WTC11 (cell line): Measurements from ENCODE around the gene TAB3. TPM values are rescaled to one million over a fixed set of nuclear protein-coding genes. Genes with fewer than 3 reads are reported as not detected.

Source experiments
- ATAC-seq: fragments of 200-7000 bp; cut with Tn5 transposase; 2 replicates; pipeline ENCODE4 v1.10.0; 2021; ENCODE audit warnings: mild to moderate bottlenecking, moderate library complexity
- CTCF ChIA-PET: fragments of 300-600 bp; sonication (Branson Sonifier 250); formaldehyde crosslinking; loops from one replicate; lab custom pipeline; 2021; ENCODE audit warnings: antibody characterized with exemption; lab: Charles Lee
- POLR2A ChIA-PET: fragments of 350-600 bp; sonication (Branson Sonifier 250); formaldehyde crosslinking; loops from one replicate; lab custom pipeline; 2021; ENCODE audit warnings: antibody characterized with exemption; lab: Charles Lee
- DNase-seq: peaks from one replicate; pipeline ENCODE4 v3.0.0; 2021; ENCODE audit warnings: low spot score
- H3K27ac Mint-ChIP-seq: 2 replicates; pipeline ENCODE4 v1.8.0; 2021; ENCODE audit warnings: mixed read lengths
- H3K27me3 Mint-ChIP-seq: 2 replicates; pipeline ENCODE4 v1.8.0; 2021; ENCODE audit warnings: low read depth, mild to moderate bottlenecking, moderate library complexity, mixed read lengths
- H3K36me3 Mint-ChIP-seq: 2 replicates; pipeline ENCODE4 v1.8.0; 2021; ENCODE audit warnings: mixed read lengths
- H3K4me1 Mint-ChIP-seq: 2 replicates; pipeline ENCODE4 v1.8.0; 2022; ENCODE audit warnings: mixed read lengths
- H3K4me3 Mint-ChIP-seq: 2 replicates; pipeline ENCODE4 v1.8.0; 2021; ENCODE audit warnings: mild to moderate bottlenecking, moderate library complexity, mixed read lengths
- H3K9me3 Mint-ChIP-seq: 2 replicates; pipeline ENCODE4 v1.8.0; 2021; ENCODE audit warnings: mixed read lengths
- AFF4 ChIP-seq: sonication (generic); formaldehyde crosslinking; IDR thresholded peaks from 2 replicates; pipeline ENCODE4 v1.8.1; 2023; ENCODE audit warnings: mild to moderate bottlenecking, missing genetic modification reagents, borderline replicate concordance
- ARID4B ChIP-seq: sonication (generic); formaldehyde crosslinking; IDR thresholded peaks from 2 replicates; pipeline ENCODE4 v1.8.0; 2023; ENCODE audit warnings: missing genetic modification reagents, mild to moderate bottlenecking, borderline replicate concordance
- CBFB ChIP-seq: sonication (generic); formaldehyde crosslinking; IDR thresholded peaks from 2 replicates; pipeline ENCODE4 v1.8.1; 2022; ENCODE audit warnings: mild to moderate bottlenecking, low read depth, missing genetic modification reagents
- FOXK1 ChIP-seq: sonication (generic); formaldehyde crosslinking; IDR thresholded peaks from 2 replicates; pipeline ENCODE4 v1.8.0; 2022; ENCODE audit warnings: mild to moderate bottlenecking, moderate library complexity, missing genetic modification reagents
- GTF2I ChIP-seq: fragments of 250-450 bp; sonication (Bioruptor Pico); conservative IDR thresholded peaks from 2 replicates; pipeline ENCODE4 v1.4.0; 2021; ENCODE audit warnings: mild to moderate bottlenecking
- MXD4 ChIP-seq: fragments of 250-450 bp; sonication (Bioruptor Pico); IDR thresholded peaks from 2 replicates; pipeline ENCODE4 v1.8.0; 2021; ENCODE audit warnings: mild to moderate bottlenecking, moderate library complexity, borderline replicate concordance
- RORB ChIP-seq: fragments of 250-450 bp; sonication (Bioruptor Pico); IDR thresholded peaks from 2 replicates; pipeline ENCODE4 v1.9.0; 2021; ENCODE audit warnings: mild to moderate bottlenecking
- TP53 ChIP-seq: sonication (generic); formaldehyde crosslinking; IDR thresholded peaks from 2 replicates; pipeline ENCODE4 v1.8.1; 2023; ENCODE audit warnings: mild to moderate bottlenecking, missing genetic modification reagents
- ZNF138 ChIP-seq: sonication (generic); formaldehyde crosslinking; conservative IDR thresholded peaks from 2 replicates; pipeline ENCODE4 v1.8.1; 2022; ENCODE audit warnings: mild to moderate bottlenecking, moderate library complexity, missing genetic modification reagents
- ZNF281 ChIP-seq: sonication (generic); formaldehyde crosslinking; IDR thresholded peaks from 2 replicates; pipeline ENCODE4 v1.8.0; 2023; ENCODE audit warnings: mild to moderate bottlenecking, missing genetic modification reagents
- total RNA-seq: library from RNA; stranded (reverse); gene quantifications from 3 replicates; pipeline ENCODE4 v1.2.3, GENCODE V29; 2021
- TF ChIP-seq, protein P1 (sequence below): fragments of 250-450 bp; sonication (Bioruptor Pico); IDR thresholded peaks from 2 replicates; pipeline ENCODE4 v1.8.0; 2021; ENCODE audit warnings: mild to moderate bottlenecking

Gene TAB3
- total RNA-seq, 1 experiment from 2014 or later = 12.0 TPM

DNA sequence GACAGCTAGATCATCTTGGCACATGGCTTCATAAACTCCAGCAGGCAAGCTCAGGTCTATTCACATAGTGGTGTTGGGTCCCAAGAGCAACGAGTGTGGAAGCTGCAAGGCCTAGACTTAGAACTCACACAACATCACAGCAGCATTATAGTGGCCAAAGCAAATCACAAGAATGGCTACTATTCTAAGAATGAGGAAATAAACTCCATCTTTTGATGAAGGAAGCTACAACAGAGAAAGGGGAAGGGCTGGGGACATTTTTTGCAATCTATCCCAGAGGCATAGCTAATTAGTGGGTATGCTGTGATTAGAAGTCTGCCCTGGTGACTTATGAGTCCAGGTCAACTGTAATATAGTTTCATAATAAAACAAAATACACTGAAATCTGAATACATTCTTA, 42.9 kb upstream of the TAB3 start:
- no peak overlapping the region for H3K4me3 Mint-ChIP-seq
- ATAC-seq = no peak
- TF ChIP-seq FOXK1 (CRISPR knock-in tag) (no peak), MXD4 (CRISPR knock-in tag) (no peak), TP53 (CRISPR knock-in tag) (no peak), RORB (CRISPR knock-in tag) (no peak), CBFB (CRISPR knock-in tag) (no peak), ZNF138 (CRISPR knock-in tag) (no peak), ARID4B (CRISPR knock-in tag) (no peak), ZNF281 (CRISPR knock-in tag) (no peak)
- TF ChIP-seq, protein P1, sequence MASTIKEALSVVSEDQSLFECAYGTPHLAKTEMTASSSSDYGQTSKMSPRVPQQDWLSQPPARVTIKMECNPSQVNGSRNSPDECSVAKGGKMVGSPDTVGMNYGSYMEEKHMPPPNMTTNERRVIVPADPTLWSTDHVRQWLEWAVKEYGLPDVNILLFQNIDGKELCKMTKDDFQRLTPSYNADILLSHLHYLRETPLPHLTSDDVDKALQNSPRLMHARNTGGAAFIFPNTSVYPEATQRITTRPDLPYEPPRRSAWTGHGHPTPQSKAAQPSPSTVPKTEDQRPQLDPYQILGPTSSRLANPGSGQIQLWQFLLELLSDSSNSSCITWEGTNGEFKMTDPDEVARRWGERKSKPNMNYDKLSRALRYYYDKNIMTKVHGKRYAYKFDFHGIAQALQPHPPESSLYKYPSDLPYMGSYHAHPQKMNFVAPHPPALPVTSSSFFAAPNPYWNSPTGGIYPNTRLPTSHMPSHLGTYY = no peak
- TF ChIP-seq, all 79 proteins: peak for 0
- ChIA-PET CTCF (no interaction called here), POLR2A (no interaction called here)
- H3K27ac Mint-ChIP-seq = no peak overlapping the region
- no peaks in the 10 kb centered on the region for H3K27me3 Mint-ChIP-seq
- DNase-seq = no peak
- H3K4me1 Mint-ChIP-seq = no peaks in the 10 kb centered on the region
- H3K9me3 Mint-ChIP-seq = 0 out of 2 replicates have a peak, but pooled peaks cover 7% of the 10 kb centered on the region
- H3K36me3 Mint-ChIP-seq = no peaks in the 10 kb centered on the region

DNA sequence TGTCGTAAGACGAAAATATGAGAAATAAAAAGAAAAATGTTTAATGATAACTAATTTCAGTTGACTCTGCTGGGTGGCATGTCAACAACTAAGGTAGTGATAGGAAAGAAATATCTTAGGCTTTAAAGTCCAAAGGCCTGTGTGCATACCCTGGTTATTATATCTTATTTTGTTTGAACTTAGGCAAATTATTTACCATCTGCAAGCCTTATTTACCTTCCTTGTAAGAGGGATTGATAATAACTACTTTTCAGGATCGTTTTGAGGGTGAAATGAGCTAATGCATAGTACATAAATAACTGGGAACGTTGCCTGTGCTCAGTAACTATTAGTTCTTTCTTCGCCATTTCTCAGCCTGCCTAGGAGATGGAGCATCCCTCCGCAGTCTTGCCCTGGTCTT, 41.6 kb upstream of the TAB3 start:
- Mint-ChIP-seq H3K4me1 (no peaks in the 10 kb centered on the region), H3K9me3 (0 out of 2 replicates have a peak, but pooled peaks cover 7% of the 10 kb centered on the region), H3K4me3 (no peak overlapping the region), H3K27ac (no peak overlapping the region), H3K36me3 (no peaks in the 10 kb centered on the region), H3K27me3 (no peaks in the 10 kb centered on the region)
- TF ChIP-seq AFF4 = no peak
- no peak for TF ChIP-seq ZNF138 (CRISPR knock-in tag)
- TF ChIP-seq GTF2I (CRISPR knock-in tag) = no peak
- ATAC-seq (no peak), DNase-seq (no peak)
- ChIA-PET POLR2A (interaction anchor here (0.6 kb wide), 1 partner anchor 303 kb away, joined by 7 read pairs; no protein-coding TSS in a partner anchor), CTCF (interaction anchor here (0.7 kb wide), 1 partner anchor 20 kb away, joined by 4 read pairs; no protein-coding TSS in a partner anchor)
